Osteocyte (in vitro differentiated cells): ENCODE results near the gene CCNY. TPM values are rescaled to one million over a fixed set of nuclear protein-coding genes. Genes with fewer than 3 reads are reported as not detected.

ENCODE experiments used
- DNase-seq: peaks from one replicate; pipeline ENCODE4 v3.0.0; 2021; ENCODE audit warnings: mixed read lengths; ENCODE audit not compliant: unreplicated experiment; ENCODE audit errors: extremely low spot score
- H3K27ac Mint-ChIP-seq: one replicate; pipeline ENCODE4 v1.8.0; 2021; ENCODE audit warnings: mild to moderate bottlenecking, mixed read lengths; ENCODE audit not compliant: unreplicated experiment
- H3K27me3 Mint-ChIP-seq: one replicate; pipeline ENCODE4 v1.8.0; 2021; ENCODE audit warnings: mixed read lengths; ENCODE audit not compliant: unreplicated experiment
- H3K36me3 Mint-ChIP-seq: one replicate; pipeline ENCODE4 v1.8.0; 2021; ENCODE audit warnings: mixed read lengths; ENCODE audit not compliant: unreplicated experiment
- H3K4me1 Mint-ChIP-seq: one replicate; pipeline ENCODE4 v1.8.0; 2021; ENCODE audit warnings: mixed read lengths; ENCODE audit not compliant: unreplicated experiment
- H3K4me3 Mint-ChIP-seq: one replicate; pipeline ENCODE4 v1.8.0; 2021; ENCODE audit warnings: mild to moderate bottlenecking, moderate library complexity, mixed read lengths; ENCODE audit not compliant: unreplicated experiment
- H3K9me3 Mint-ChIP-seq: one replicate; pipeline ENCODE4 v1.8.0; 2021; ENCODE audit warnings: mixed read lengths; ENCODE audit not compliant: unreplicated experiment
- total RNA-seq: library from RNA; stranded (reverse); gene quantifications from 2 replicates; pipeline ENCODE4 v1.2.1, GENCODE V29; 2021
- TF ChIP-seq, protein P1 (sequence below): fragments of 200-600 bp; sonication (generic); IDR thresholded peaks from 2 replicates; pipeline ENCODE4 v1.5.0; 2021; ENCODE audit warnings: antibody characterized with exemption, mild to moderate bottlenecking, moderate library complexity

The CCNY gene
- total RNA-seq, 1 donor from 2014 or later, result 76.4 TPM

DNA sequence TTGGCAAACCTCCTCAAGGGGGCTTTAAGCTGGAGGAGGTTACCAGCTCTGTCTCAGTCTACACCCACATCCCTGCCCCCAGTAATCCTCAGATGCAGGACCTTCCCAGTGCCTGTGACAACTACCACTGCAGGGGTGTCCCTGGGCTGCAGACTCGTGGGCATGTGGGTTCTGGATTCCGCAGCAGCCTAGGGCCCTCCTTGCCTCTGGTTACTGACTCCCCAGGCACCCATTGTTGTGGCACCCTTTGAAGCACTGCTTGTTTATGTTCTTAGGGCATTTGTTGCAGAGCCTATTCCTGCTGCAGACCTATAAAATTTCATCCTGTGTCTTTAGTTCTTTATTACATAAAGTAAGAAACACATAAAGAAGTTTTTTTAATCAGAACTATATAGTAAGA lies 217.7 kb downstream of the CCNY start:
- Mint-ChIP-seq H3K27ac (no peak overlapping the region), H3K36me3 (peaks cover 10% of the 10 kb centered on the region), H3K9me3 (no peaks in the 10 kb centered on the region), H3K27me3 (no peaks in the 10 kb centered on the region), H3K4me1 (no peaks in the 10 kb centered on the region), H3K4me3 (no peak overlapping the region)
- DNase-seq, result no peak
- TF ChIP-seq, protein P1, sequence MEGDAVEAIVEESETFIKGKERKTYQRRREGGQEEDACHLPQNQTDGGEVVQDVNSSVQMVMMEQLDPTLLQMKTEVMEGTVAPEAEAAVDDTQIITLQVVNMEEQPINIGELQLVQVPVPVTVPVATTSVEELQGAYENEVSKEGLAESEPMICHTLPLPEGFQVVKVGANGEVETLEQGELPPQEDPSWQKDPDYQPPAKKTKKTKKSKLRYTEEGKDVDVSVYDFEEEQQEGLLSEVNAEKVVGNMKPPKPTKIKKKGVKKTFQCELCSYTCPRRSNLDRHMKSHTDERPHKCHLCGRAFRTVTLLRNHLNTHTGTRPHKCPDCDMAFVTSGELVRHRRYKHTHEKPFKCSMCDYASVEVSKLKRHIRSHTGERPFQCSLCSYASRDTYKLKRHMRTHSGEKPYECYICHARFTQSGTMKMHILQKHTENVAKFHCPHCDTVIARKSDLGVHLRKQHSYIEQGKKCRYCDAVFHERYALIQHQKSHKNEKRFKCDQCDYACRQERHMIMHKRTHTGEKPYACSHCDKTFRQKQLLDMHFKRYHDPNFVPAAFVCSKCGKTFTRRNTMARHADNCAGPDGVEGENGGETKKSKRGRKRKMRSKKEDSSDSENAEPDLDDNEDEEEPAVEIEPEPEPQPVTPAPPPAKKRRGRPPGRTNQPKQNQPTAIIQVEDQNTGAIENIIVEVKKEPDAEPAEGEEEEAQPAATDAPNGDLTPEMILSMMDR, result no peak

DNA sequence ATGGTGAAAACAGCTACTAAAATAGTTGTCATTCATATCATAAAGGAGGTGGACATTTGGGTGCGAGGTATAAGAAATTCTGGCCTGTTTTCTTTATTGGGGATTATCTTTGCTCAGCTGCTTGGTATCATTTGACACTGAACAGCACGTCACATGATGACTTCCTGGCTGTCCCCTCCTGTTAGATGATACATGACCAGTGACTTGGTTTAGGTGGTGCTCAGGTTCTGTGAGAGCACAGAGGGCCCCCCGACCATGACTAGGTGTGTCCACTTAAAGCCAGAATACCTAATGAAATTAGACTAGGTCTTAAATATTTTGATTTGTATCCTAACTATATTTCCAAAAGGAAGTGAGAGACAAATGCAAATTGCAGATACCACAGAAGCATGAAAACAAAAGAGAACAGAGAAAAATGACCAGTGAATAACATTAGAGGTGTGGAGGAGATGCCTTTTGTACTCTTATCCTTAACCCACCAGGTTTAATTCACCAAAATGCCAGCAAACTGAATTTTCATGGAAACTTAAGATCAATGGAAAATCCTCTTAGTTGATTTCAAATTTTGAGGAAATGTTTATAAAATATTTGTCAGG lies 218.2 kb downstream of the CCNY start:
- TF ChIP-seq, protein P1, result no peak
- Mint-ChIP-seq H3K4me1 (no peaks in the 10 kb centered on the region), H3K4me3 (no peak overlapping the region), H3K27me3 (no peaks in the 10 kb centered on the region), H3K36me3 (peaks cover 10% of the 10 kb centered on the region), H3K9me3 (no peaks in the 10 kb centered on the region), H3K27ac (no peak overlapping the region)
- DNase-seq, result no peak

DNA sequence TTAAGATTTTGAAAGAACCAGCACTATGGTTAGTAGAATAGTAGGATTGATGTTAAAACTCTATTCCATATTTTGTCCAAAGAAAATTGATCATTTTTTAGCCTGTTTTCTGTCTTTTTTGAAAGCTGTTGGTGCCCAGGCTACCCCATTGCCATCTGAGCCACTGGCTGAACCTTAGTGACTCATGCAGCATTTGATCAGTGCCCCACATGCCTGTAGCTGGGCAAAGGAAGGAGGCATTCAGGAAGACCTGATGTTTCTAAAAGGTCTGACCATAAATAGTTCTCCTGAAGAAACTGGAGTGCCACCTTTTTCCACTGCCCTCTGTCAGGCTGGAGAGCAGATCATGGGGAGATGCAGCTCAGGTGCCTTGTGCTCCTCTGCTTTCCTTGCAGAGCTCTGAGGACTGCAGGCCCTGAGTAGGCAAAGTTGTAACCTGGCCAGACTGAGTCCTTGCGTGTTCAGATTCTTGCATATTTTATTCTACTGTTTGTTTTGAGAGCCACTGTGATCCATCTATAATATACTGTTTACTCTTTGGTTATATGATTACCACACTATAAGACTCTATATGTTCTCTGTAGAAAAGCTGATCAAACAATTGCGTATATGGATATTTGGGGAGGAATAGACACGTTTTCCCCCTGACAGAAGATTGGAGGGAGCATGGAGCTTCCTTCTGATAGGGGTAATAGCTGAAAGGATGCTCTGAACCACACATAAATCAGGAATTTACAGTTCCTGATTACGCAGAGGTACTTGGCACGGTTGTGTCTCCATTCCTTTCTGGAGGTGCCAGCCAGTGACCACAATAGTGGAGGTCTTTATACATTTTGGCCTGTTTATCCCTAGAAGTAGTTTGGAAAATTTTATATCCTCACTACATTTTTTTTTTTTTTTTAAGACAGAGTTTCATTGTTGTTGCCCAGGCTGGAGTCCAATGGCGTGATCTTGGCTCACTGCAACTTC lies 219.9 kb downstream of the CCNY start:
- Mint-ChIP-seq H3K9me3 (no peaks in the 10 kb centered on the region), H3K4me1 (no peaks in the 10 kb centered on the region), H3K36me3 (peaks cover 7% of the 10 kb centered on the region), H3K4me3 (no peak overlapping the region), H3K27me3 (no peaks in the 10 kb centered on the region), H3K27ac (no peak overlapping the region)
- no peak for DNase-seq
- TF ChIP-seq, protein P1, result no peak

DNA sequence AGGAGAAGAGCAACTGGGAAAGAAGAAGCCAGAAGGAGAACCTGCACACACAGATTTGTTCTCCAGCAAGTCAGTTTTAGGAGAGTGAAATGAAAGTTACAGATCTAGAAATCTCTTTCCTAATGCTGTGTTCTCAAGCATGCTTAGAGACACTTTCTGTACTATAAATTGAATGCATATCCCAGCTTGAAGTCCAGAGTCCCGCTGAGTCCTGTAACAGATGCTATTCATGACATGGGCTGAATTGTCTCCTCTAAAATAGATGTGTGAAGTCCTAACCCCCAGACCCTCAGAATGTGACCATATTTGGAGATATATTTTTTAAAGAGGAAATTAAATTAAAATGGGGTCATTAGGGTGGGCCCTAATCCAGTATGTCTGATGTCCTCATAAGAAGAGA lies 222.0 kb downstream of the CCNY start:
- TF ChIP-seq, protein P1, result no peak
- Mint-ChIP-seq H3K4me1 (peaks cover 1% of the 10 kb centered on the region), H3K4me3 (no peak overlapping the region), H3K27ac (no peak overlapping the region), H3K27me3 (no peaks in the 10 kb centered on the region), H3K9me3 (no peaks in the 10 kb centered on the region), H3K36me3 (peaks cover 7% of the 10 kb centered on the region)
- DNase-seq, result no peak

DNA sequence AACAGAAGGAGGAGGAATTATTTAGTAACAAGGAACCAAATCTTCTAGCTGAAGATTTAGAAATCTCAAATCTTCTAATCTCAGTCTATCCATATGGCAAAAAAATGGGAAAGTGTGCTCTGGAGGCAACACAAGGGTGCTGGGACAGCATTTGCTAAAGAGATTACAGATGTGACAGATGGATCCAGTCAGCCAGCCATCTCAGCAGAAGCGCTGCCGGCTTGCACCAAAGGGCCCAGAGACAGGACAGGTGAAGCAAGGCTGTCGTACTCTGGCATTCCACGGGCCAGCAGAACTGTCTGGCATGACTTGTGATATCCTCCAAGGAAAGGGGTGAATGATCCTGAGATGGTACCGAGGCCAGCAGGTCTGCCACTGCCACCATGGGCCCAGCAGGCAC lies 223.1 kb downstream of the CCNY start:
- Mint-ChIP-seq H3K36me3 (peaks cover 4% of the 10 kb centered on the region), H3K27me3 (no peaks in the 10 kb centered on the region), H3K4me1 (peaks cover 5% of the 10 kb centered on the region), H3K9me3 (no peaks in the 10 kb centered on the region), H3K27ac (no peak overlapping the region), H3K4me3 (no peak overlapping the region)
- TF ChIP-seq, protein P1, result no peak
- no peak for DNase-seq
